HG02610 (cell line): ENCODE data around the gene ARHGAP19.

ENCODE experiments used
- ATAC-seq: cut with Tn5 transposase; IDR thresholded peaks from one replicate; pipeline ENCODE4 v1.9.1; 2021; ENCODE audit warnings: mild to moderate bottlenecking, moderate library complexity; ENCODE audit not compliant: unreplicated experiment

The ARHGAP19 gene

GRCh38 chr10:97230146-97230545 is 62.3 kb downstream of the ARHGAP19 start:
- ATAC-seq, result peak; percentile 65

GRCh38 chr10:97229322-97230015 is 63.0 kb downstream of the ARHGAP19 start:
- ATAC-seq, result no peak

DNA sequence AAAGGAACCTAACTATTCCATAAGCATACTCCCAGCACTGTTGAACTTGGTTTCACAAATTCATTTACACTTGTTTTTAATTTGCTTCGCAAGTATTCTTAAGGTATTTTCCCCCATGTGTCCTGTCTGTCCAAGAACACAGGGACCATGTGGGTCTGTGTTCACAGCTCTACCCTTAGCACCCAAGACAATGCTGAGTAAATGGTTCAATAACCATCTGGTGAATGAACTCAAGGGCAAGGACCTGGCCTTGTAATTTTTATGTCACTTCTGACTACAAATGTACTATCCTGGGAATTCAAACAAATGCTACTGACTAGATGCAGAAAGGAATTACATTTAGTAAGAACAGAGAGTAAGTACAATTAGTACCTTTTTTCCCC is 63.7 kb downstream of the ARHGAP19 start:
- ATAC-seq, result no peak

DNA sequence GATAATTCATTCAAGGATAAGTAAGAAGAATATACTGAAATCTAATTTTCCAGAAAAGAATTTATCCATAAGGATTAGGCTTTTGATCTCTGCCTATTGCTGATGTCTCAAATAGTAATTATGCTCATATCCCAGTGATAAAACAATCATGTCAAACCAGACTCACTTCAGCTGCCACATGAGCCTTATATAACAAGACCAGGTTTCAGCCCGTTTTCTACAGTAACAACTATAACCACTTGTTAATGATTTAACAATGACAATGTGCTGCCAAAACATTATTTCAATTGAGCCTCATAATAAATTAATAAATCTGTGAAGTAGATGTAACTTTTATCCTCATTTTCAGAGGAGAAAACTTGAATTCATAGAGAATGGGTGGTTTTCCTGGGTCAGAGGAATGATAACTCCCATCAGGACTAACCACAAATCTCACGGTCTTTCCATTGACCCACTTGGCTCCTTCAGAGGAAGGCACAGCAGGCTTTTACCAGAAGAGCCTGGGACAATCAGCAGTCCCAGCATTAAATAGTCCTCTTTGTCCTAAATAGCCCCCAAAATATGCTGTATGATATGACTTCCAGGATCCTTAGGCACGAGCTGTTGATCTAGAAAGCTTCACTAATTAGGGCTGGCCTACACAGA is 64.2 kb downstream of the ARHGAP19 start:
- ATAC-seq, result no peak

- no peak for ATAC-seq
These were observed 66.0 kb downstream of the ARHGAP19 start for GRCh38 chr10:97226398-97226797.

DNA sequence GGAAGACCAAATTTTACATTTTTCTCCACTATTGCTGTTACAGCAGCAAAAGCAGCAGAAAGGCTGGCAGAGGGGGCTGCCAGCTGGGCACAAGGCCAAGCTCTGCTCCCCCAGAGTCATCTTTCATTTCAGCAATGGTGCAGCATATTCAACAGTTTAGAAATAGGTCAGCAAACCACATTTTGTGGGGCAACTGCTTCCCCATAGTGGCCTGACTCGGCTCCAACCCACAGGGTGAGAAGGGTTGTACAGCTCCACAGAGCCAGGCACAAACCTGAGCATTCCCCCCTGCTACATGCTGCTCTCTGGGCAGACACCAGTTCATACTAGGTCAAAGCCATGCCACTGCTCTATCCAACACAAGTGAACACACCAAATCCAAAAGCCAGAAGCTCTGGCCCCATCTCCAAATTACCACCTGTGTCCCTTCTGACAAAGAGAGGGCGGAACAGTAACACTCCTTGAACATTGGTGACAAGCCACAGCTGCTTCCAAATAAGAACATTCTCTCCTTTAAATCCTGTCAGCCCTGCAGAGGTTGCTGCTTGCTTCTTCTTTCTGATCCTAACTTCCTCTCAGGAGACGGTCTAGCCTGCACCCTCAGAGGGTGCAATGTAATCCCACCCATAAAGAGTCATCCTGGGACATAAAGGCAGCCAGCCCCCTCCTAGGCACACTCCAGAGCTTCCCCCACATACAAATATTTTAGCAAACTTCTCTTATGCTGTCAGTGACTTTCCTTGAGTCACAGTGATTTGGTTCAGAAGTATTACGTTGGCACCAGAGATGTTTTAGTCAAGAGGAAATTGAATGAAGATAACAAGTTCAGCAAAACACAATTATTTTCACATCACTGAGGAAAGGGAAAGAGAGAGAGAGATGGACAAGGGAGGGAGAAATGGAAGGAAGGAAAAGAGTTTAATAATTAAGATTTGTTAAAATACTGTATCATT is 67.7 kb downstream of the ARHGAP19 start:
- no peak for ATAC-seq

- no peak for ATAC-seq
These were observed 70.0 kb downstream of the ARHGAP19 start for GRCh38 chr10:97222326-97222961.

GRCh38 chr10:97220355-97220754 is 72.1 kb downstream of the ARHGAP19 start:
- no peak for ATAC-seq

- ATAC-seq, result no peak
These were observed 75.1 kb downstream of the ARHGAP19 start for GRCh38 chr10:97217299-97217698.

DNA sequence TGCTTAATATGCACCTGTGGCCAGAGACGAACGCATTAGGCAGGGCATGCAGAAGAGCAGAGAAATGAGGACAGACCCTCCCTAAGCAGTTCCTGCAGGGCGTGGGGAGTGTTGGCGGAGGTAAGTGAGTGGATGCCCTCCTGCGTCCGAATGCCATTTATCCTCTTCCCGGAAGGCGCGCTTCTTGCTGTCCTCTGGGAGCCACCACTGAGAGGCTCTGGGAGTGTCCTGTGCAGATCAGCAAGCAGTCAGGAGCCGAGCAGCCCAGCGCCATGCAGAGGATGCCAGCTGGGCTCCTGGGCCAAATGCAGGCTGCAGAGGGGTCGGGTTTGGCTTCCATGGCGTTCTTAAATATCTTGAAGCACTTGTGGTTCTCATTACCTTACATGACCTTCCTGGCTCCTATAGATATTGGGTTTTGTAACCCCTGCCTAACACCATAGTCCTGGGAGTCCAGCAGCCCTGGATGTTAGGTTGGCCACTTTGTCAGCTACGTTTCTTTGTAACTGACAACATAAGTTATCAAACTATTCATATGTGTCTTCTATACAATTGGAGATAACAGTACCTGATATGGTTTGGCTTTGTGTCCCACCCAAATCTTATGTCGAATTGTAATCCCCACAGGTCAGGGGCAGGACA is 76.7 kb downstream of the ARHGAP19 start:
- no peak for ATAC-seq

DNA sequence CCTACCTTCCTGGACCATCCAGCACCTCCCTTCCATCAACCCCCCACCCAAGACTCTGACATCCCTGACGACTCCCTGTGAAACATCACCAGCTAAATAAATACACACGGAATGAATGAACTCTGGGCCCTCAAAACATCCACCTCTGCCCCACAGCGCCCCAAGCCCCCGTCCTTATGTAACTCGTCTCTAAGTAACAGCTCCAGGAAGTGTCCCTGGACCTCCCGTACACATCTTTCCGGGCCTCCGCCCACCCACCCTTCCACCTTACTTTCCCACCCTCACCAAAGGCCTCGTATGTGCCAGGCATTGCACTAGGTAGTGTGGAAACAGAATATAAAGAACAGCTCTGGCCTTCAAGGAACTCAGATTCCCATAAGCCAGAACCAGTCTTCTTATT is 79.0 kb downstream of the ARHGAP19 start:
- ATAC-seq, result no peak

DNA sequence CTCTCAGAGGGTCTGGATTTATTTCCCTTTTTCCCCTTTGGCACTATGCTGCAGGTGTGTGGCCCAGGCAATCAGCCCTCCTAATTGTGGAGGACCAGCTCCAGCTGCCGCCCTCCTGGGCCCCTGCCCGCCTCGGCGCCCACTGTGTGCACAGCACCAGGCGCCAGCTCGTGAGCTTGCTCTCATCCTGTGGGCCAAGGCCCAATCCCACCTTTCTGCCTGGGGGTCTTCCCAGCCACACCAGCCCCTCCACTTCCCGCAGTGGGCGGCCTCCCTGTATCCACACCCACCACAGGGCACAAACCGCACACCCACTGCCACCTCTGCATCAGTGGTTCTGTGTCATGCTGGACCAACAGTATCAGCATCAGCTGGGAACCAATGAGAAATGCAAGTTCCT is 81.2 kb downstream of the ARHGAP19 start:
- no peak for ATAC-seq

- ATAC-seq, result peak; percentile 39
These were observed 81.9 kb downstream of the ARHGAP19 start for GRCh38 chr10:97210543-97210960.

DNA sequence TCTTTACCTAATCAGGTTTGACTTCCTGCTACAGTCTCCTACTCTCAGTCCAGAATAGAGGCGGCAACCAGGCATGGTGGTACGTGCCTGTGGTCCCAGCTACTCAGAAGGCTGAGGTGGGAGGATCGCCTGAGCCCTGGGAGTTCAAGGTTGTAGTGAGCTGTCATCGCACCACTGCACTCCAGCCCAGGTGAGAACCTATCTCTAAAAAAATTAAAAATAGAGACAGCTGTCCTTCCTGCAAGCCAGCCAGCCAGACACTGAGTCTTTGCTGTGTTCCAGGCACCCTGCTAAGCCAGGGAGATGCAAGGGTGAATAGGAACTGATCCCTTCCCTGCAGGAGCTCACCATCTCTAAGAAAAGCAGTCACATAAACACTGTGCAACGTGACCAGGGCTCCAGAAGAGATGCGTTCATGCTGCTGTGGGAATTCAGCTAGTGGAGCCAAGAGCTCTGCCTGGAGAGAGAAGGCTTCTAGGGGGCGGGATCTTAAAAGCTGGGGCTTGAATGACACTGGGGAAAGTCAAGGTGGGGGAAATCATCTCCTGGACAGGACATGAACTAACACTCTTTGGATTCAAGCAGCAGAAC is 84.6 kb downstream of the ARHGAP19 start:
- ATAC-seq, result no peak

DNA sequence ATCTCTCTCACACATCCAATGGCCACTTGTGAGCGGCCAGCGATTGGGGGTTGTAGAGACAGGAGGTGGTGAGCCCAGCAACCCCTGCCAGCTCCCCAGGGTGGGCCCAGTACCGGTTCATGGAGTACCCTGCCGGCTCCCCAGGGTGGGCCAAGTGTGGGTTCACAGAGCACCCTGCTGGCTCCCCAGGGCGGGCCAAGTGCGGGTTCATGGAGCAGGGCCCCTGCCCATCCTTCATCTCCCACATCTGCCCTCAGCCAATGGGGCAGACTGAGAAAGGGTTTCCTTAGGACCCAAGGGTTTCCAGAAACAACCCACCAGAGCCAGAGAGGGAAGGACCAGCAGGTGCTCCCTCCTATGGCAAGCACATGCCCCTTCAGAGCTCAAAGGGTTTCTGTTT is 85.3 kb downstream of the ARHGAP19 start:
- no peak for ATAC-seq

DNA sequence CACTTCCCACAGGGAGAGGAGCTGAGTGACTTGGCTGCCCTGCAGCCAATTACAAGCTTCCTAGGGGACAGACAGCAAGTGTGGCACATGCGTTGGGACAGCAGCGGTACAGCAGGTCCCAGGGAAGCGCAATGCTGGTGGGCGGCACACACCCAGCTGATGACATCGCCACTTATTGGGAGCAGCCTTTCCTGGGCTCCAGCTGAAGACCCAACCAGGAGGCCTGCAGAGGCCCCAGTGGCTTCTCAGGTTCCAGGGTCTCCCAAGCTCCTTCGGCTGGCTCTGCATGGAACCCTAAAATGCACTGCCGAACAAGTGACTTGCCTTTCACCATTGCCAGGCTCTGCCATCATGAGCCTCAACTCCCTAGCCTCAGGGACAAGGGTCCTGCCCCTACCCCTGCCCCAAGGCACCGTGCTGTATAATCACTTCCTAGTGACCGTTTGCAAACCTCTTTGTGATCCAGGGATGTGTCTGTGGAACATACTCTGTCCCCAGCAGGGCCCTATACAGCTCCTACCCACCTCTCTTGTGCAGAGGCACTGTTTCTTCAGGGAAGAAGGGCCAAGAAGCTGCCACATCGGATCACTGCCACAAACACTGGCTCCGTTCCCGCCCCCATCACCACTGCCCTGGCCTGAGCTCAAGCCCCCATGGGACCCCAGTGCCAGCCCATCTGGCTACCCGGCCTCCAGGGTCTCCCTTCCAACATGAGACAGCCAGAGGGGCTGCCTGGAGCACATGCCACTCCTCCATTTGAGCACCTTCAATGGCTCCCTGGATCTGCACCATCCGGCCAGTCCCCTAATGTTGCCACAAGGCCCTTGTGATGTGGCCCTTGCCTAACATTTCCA is 87.4 kb downstream of the ARHGAP19 start:
- no peak for ATAC-seq

GRCh38 chr10:97203220-97203619 is 89.2 kb downstream of the ARHGAP19 start:
- ATAC-seq, result no peak

GRCh38 chr10:97200616-97201015 is 91.8 kb downstream of the ARHGAP19 start:
- no peak for ATAC-seq

DNA sequence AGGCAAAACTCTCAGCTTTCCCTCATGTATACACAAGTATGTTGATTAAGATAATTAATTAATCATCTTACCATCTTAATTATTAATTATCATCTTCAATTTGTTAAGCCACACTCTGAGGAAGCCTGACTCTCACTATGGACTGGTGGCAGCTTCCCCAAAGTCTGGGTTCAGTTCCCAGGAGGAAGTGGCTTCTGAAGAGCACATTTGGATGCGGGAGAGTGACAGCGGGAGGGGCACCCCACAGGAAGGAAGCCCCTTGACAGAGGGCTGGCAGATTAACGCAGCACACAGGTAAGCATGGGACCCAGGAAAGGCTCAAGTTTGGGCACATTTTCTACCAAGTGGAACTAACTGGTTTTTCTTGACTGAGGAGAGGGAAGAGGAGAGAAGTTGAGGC is 93.3 kb downstream of the ARHGAP19 start:
- no peak for ATAC-seq
